Medulla oblongata (tissue), 1 donor: ENCODE data around the gene ELK1.
"Not testable (repeated sequence)": the region's sequence is repeated elsewhere in the genome, so short reads cannot be mapped to it uniquely, and the experiment has no call there.

Source experiments
- DNase-seq: peaks from one replicate; pipeline ENCODE4 v3.0.0-alpha.2; 2015; ENCODE audit errors: extremely low spot score

ELK1 gene

GRCh38 chrX:47611926-47612325 lies 38.4 kb downstream of the ELK1 start:
- DNase-seq: no peak

DNA sequence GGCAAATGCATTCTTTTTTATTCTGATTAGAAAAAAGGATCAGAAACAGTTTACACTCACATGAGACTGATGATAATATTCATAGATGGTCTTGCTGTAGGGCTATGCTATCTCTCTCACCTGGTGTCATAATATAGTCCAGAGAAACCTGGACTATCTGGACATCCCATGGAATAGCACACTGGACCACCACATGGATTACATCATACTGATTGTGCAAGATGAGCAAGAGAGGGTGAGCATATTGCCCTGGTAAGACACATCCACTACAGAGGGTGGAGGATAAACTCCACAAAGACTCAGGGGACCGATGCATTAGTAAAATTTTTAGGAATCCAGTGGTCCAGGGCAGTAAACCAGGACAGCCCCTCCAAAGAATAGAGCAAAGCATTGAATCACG lies 38.9 kb downstream of the ELK1 start:
- no peak for DNase-seq

- no peak for DNase-seq
Observed at GRCh38 chrX:47610511-47610910, 39.9 kb downstream of the ELK1 start.

GRCh38 chrX:47608130-47608810 lies 42.1 kb downstream of the ELK1 start:
- DNase-seq: no peak

GRCh38 chrX:47607091-47607490 lies 43.3 kb downstream of the ELK1 start:
- DNase-seq: no peak

- DNase-seq: no peak
Observed at GRCh38 chrX:47605024-47605423, 45.3 kb downstream of the ELK1 start.

DNA sequence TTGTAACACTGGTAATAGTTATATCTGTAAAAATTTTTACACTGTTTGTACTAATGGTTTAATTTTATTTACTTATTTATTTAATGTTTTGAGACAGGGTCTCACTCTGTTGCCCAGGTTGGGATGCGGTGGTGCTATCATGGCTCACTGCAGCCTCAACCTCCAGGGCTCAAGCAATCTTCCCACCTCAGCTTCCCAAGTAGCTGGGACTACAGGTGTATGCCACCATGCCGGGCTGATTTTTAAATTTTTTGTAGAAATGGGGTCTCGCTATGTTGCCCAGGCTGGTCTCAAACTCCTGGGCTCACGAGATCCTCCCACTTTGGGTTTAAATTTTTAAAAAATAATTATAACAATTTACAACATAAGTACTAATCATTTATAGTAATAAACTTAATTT lies 47.2 kb downstream of the ELK1 start:
- DNase-seq: not testable (repeated sequence)

DNA sequence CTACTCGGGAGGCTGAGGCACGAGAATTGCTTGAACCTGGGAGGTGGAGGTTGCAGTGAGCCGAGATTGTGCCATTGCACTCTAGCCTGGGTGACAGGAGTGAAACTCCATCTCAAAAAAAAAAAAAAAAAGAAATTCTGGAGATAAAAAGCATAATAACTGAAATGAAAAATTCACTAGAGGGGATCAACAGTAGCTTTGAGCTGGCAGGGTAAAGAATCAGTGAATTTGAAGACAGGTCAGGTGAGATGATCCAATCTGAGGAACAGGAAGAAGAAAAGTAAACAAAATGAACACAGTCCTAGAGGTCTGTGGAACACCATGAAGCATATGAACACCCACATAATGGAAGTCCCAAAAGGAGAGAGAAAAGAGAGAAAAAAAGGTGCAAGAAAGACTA lies 53.1 kb downstream of the ELK1 start:
- no peak for DNase-seq

GRCh38 chrX:47596256-47596655 lies 54.1 kb downstream of the ELK1 start:
- no peak for DNase-seq

DNA sequence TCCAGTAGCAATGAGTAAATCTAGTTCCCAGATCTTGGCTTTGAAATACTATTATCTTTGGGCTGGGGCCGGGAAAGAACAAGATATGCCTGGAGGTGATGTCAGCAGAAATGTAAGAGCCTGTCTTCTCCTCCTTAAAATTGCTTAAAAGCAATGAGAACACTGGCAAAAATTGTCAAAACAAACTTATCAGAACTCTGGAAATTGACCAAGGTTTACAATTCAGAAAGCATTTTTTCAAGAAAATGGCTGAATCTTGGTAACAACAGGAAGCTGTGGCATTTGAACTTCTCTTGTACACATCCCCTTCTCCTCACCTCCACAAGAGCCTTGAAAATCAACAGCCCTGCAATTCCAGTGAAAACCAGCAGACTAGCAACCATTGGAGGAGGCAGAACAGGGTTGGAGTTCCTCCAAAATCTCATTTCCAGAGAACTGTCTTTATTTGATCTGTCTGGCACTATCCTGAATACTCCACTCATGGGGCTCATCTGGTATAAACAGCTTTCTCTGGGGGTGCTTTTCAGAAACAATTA lies 54.6 kb downstream of the ELK1 start:
- no peak for DNase-seq

GRCh38 chrX:47593522-47593921 lies 56.8 kb downstream of the ELK1 start:
- no peak for DNase-seq

DNA sequence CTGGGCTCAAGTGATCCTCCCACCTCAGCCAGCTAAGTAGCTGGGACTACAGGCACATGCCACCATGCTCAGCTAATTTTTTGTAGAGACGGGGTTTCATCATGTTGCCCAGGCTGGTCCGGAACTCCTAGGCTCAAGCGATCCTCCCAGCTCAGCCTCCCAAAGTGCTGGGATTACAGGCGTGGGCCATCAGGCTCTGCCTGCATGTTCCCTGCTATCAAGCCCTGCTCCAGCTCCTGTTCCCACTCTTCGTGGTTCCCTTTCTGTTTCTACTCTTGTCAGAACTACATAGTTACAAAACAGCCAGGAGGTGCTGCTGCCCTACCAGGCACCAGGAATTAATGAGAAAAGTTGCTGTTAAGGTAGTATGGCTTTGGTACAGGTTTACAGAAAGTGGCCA lies 59.4 kb downstream of the ELK1 start:
- no peak for DNase-seq

DNA sequence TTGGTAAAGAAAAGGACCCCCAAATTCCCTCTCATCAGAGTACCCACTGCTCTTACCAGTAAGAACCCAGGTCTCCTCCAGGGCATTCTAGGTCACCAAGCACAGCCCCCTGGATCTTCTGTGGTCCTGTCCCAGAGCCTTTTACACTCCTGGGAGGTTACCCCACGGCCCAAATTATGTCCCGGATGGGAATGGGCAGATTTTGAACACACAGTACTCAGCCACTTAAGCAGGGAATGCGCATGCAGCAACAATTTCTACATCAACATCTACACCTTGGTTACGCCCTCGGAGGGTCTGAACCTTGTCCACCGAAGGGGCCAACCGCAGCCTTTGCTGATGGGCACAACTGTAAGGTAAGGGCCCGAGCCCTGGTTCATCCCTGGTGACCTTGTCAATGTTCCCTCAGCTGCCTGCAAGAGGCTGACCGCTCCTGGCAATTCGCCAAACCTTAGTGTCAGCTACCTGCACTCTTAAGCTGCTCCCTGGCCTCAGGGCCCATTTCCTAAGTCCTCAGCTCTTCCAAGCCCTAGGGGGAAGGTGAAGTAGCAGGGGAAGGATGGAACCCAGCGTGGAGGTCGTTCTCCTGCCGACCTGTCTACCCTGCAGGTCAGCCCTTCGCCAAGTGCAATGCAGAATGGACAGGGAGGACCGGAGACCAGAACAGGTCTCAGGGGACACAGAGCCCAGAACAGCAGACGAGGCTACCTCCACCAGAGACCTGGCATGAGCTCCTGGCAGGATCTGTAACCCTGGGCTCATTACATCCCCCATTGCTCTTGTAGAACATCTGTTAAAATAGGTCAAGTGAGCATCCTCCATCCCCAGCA lies 62.2 kb downstream of the ELK1 start:
- DNase-seq: no peak

GRCh38 chrX:47587091-47587891 lies 63.1 kb downstream of the ELK1 start:
- no peak for DNase-seq

- DNase-seq: no peak
Observed at GRCh38 chrX:47586043-47586787, 64.1 kb downstream of the ELK1 start.
